BLaER1 treated with 17β-estradiol and CSF1 and Interleukin-3, amounts not matched to agents 10 nM and 100 nM (cell line): ENCODE measurements around the gene SCFD2.

ENCODE experiments used
- H3K27ac ChIP-seq, 11 experiments: shearing (Covaris generic); formaldehyde crosslinking; 2 replicates each; pipeline ENCODE4 v1.8.1; 2022
- H3K27me3 ChIP-seq, 11 experiments: shearing (Covaris generic); formaldehyde crosslinking; 2 replicates each; pipeline ENCODE4 v1.8.1; 2022
- H3K36me3 ChIP-seq, 11 experiments: shearing (Covaris generic); formaldehyde crosslinking; 2 replicates each; pipeline ENCODE4 v1.8.1; 2022
- H3K4me1 ChIP-seq, 10 experiments: shearing (Covaris generic); formaldehyde crosslinking; 2 replicates each; pipeline ENCODE4 v1.8.1; 2022
- H3K4me2 ChIP-seq, 11 experiments: shearing (Covaris generic); formaldehyde crosslinking; 2 replicates each; pipeline ENCODE4 v1.8.1; 2022
- H3K4me3 ChIP-seq, 10 experiments: shearing (Covaris generic); formaldehyde crosslinking; 2 replicates each; pipeline ENCODE4 v1.8.1; 2022
- H3K9ac ChIP-seq, 11 experiments: shearing (Covaris generic); formaldehyde crosslinking; 2 replicates each; pipeline ENCODE4 v1.8.1; 2022
- H3K9me3 ChIP-seq, 11 experiments: shearing (Covaris generic); formaldehyde crosslinking; replicated peaks in 1 of 11; 2 replicates each; pipeline ENCODE4 v1.8.1; 2022
- H4K20me1 ChIP-seq, 11 experiments: shearing (Covaris generic); formaldehyde crosslinking; 2 replicates each; pipeline ENCODE4 v1.8.1; 2022
- Cebpa-rat ChIP-seq, 11 experiments: shearing (Covaris generic); IDR thresholded peaks; 2 replicates each; pipeline ENCODE4 v1.8.1; 2022

Gene SCFD2

DNA sequence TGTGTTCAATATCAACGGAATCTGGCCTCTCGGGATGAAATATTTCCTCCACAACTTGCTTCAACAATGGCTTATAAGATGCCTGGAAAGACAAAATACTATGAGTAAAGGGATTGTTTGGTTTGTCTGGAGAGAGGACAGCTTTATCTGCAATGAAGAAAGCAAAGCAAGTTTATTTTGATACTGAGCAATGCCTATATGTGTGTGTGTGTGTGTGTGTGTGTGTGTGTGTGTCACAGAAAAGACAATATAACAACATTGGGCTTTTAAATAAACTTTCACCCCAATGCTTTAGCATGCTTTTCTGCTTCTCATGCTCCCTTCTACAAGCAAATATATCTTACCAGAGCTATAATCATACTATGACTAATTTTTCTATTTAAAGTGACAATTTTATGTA, 458.4 kb downstream of the SCFD2 start:
- Histone ChIP-seq H3K4me3 (no peak overlapping the region), H4K20me1 (no peaks in the 10 kb centered on the region; a peak in 1 of 22 replicates), H3K36me3 (peaks cover 4 to 46% (median 18%) of the 10 kb centered on the region in 11 experiments; a peak in 16 of 22 replicates), H3K9ac (no peak overlapping the region), H3K4me2 (no peak overlapping the region), H3K9me3 (peaks cover 0 to 3% (median 0%) of the 10 kb centered on the region in 11 experiments; a peak in 2 of 22 replicates), H3K27ac (no peak overlapping the region), H3K27me3 (no peaks in the 10 kb centered on the region), H3K4me1 (no peaks in the 10 kb centered on the region; a peak in 1 of 20 replicates)
- no peak for TF ChIP-seq Cebpa-rat (IDR thresholded peaks at IDR 0.05)

- no peak overlapping the region for H3K4me2 ChIP-seq
- no peak for TF ChIP-seq Cebpa-rat (IDR thresholded peaks at IDR 0.05)
- no peak overlapping the region for H3K9ac ChIP-seq
- H3K27me3 ChIP-seq = no peaks in the 10 kb centered on the region
- H3K9me3 ChIP-seq = peaks cover 7 to 28% (median 22%) of the 10 kb centered on the region in 11 experiments; a peak in 20 of 22 replicates
- peaks cover 4 to 58% (median 31%) of the 10 kb centered on the region in 11 experiments; a peak in 19 of 22 replicates for H3K36me3 ChIP-seq
- no peak overlapping the region for H3K4me3 ChIP-seq
- H3K4me1 ChIP-seq = peaks cover 0 to 16% (median 0%) of the 10 kb centered on the region in 10 experiments; a peak in 7 of 20 replicates
- H4K20me1 ChIP-seq = no peaks in the 10 kb centered on the region; a peak in 1 of 22 replicates
- H3K27ac ChIP-seq = no peak overlapping the region
Measured at GRCh38 chr4:52904421-52904820, 461.4 kb downstream of the SCFD2 start.

DNA sequence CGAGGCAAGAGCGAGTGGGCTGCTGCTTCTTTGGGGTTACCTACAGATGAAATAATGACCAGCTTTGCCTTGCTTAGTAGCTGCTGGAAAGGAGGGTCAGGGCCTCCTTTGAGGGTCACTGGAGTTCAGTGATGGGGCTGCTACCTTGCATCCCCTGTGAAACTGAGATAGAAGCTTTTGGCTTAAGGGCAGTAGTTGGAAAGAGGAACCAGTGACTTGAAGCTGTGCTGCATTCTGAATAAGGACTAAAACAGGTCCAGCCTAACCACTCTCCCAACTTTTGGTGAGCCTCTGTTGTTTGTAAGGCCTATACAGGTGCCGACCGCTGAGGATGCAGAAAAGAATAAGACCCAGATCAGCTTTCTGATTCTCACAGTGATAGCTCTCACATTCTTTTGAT, 462.6 kb downstream of the SCFD2 start:
- Histone ChIP-seq H3K27me3 (no peaks in the 10 kb centered on the region), H3K4me2 (no peak overlapping the region), H3K27ac (no peak overlapping the region), H3K9ac (no peak overlapping the region), H3K36me3 (peaks cover 4 to 58% (median 31%) of the 10 kb centered on the region in 11 experiments; a peak in 19 of 22 replicates), H3K4me3 (no peak overlapping the region), H3K4me1 (peaks cover 0 to 16% (median 0%) of the 10 kb centered on the region in 10 experiments; a peak in 7 of 20 replicates), H3K9me3 (peaks cover 7 to 29% (median 22%) of the 10 kb centered on the region in 11 experiments; a peak in 20 of 22 replicates), H4K20me1 (no peaks in the 10 kb centered on the region; a peak in 1 of 22 replicates)
- TF ChIP-seq Cebpa-rat (IDR thresholded peaks at IDR 0.05) = no peak

DNA sequence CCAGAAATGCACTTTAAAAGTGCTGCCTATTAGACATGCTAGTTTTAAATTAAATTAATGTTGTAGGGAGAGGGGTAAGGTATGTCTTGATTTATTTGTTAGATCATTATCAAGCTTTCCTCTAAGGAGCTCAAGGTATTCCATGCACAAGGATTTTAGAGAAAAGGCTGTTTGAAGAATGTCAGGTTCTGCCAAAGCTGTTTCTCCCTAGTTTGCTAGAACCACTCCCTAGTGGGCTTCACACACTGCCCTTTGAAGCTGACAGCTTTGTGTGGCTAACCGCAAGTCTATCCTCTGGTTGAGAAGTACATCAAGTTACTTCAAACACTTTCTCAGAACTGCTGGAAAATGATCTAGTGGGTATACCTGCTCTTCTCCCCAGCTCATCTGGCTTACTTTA, 471.4 kb downstream of the SCFD2 start:
- TF ChIP-seq Cebpa-rat (IDR thresholded peaks at IDR 0.05) = no peak
- H3K9me3 ChIP-seq = peaks cover 0 to 5% (median 0%) of the 10 kb centered on the region in 11 experiments; a peak in 2 of 22 replicates
- H3K27me3 ChIP-seq = no peaks in the 10 kb centered on the region
- H3K4me2 ChIP-seq = peak overlapping the region in 4 of 11 experiments; percentile 3 to 29 (median 18); a peak in 6 of 22 replicates
- no peaks in the 10 kb centered on the region for H4K20me1 ChIP-seq
- no peak overlapping the region for H3K4me3 ChIP-seq
- H3K27ac ChIP-seq = no peak overlapping the region
- H3K9ac ChIP-seq = no peak overlapping the region
- H3K36me3 ChIP-seq = peaks cover 0 to 8% (median 0%) of the 10 kb centered on the region in 11 experiments; a peak in 1 of 22 replicates
- H3K4me1 ChIP-seq = peaks cover 0 to 16% (median 6%) of the 10 kb centered on the region in 10 experiments; a peak in 5 of 20 replicates

DNA sequence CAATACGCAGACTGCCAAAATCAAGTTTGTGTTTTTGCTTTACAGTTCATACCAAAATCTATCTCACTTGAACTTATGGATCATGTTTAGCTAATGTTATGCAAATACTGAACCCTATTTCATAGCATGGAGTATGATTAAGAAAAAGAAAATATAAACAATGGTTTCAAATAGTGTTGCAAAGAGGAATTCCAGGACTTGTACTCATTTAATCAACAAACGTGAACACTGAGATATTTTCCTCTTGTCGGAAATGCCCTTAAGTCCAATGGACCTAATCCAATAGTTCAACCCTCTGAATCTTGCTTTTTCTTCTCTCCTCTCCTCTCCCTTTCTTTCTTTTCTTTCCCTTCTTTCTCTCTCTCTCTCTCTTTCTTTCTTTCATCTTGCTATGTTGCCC, 473.0 kb downstream of the SCFD2 start:
- peaks cover 0 to 11% (median 0%) of the 10 kb centered on the region in 11 experiments; a peak in 5 of 22 replicates for H3K9me3 ChIP-seq
- H3K4me3 ChIP-seq = no peak overlapping the region
- no peak overlapping the region for H3K9ac ChIP-seq
- H4K20me1 ChIP-seq = no peaks in the 10 kb centered on the region
- H3K4me2 ChIP-seq = no peak overlapping the region
- no peak overlapping the region for H3K27ac ChIP-seq
- no peak for TF ChIP-seq Cebpa-rat (IDR thresholded peaks at IDR 0.05)
- H3K4me1 ChIP-seq = peaks cover 0 to 16% (median 6%) of the 10 kb centered on the region in 10 experiments; a peak in 5 of 20 replicates
- no peaks in the 10 kb centered on the region for H3K27me3 ChIP-seq
- H3K36me3 ChIP-seq = peaks cover 0 to 9% (median 0%) of the 10 kb centered on the region in 11 experiments; a peak in 2 of 22 replicates

GRCh38 chr4:52891743-52892142, 474.1 kb downstream of the SCFD2 start:
- peaks cover 0 to 17% (median 8%) of the 10 kb centered on the region in 11 experiments; a peak in 14 of 22 replicates for H3K36me3 ChIP-seq
- TF ChIP-seq Cebpa-rat (IDR thresholded peaks at IDR 0.05) = no peak
- H3K4me1 ChIP-seq = peaks cover 0 to 16% (median 6%) of the 10 kb centered on the region in 10 experiments; a peak in 5 of 20 replicates
- H3K9me3 ChIP-seq = peaks cover 9 to 21% (median 10%) of the 10 kb centered on the region in 11 experiments
- no peaks in the 10 kb centered on the region for H3K27me3 ChIP-seq
- no peak overlapping the region for H3K9ac ChIP-seq
- H3K4me3 ChIP-seq = no peak overlapping the region
- H3K27ac ChIP-seq = no peak overlapping the region
- H4K20me1 ChIP-seq = no peaks in the 10 kb centered on the region
- peak overlapping the region in 2 of 11 experiments; percentile 7 to 18; a peak in 1 of 22 replicates for H3K4me2 ChIP-seq

- Histone ChIP-seq H4K20me1 (no peaks in the 10 kb centered on the region), H3K4me1 (peaks cover 0 to 16% (median 6%) of the 10 kb centered on the region in 10 experiments; a peak in 5 of 20 replicates), H3K27me3 (no peaks in the 10 kb centered on the region), H3K4me2 (no peak overlapping the region), H3K9ac (no peak overlapping the region), H3K4me3 (no peak overlapping the region), H3K27ac (no peak overlapping the region), H3K9me3 (peaks cover 21 to 34% (median 23%) of the 10 kb centered on the region in 11 experiments), H3K36me3 (peaks cover 5 to 30% (median 20%) of the 10 kb centered on the region in 11 experiments; a peak in 21 of 22 replicates)
- TF ChIP-seq Cebpa-rat (IDR thresholded peaks at IDR 0.05) = no peak
Measured at GRCh38 chr4:52890521-52890791, 475.4 kb downstream of the SCFD2 start.

GRCh38 chr4:52889778-52890520, 475.9 kb downstream of the SCFD2 start:
- TF ChIP-seq Cebpa-rat (IDR thresholded peaks at IDR 0.05) = no peak
- Histone ChIP-seq H4K20me1 (no peaks in the 10 kb centered on the region), H3K27ac (no peak overlapping the region), H3K27me3 (no peaks in the 10 kb centered on the region), H3K9ac (no peak overlapping the region), H3K4me1 (peaks cover 0 to 17% (median 6%) of the 10 kb centered on the region in 10 experiments; a peak in 10 of 20 replicates), H3K36me3 (peaks cover 5 to 34% (median 22%) of the 10 kb centered on the region in 11 experiments; a peak in 21 of 22 replicates), H3K4me2 (no peak overlapping the region), H3K4me3 (no peak overlapping the region), H3K9me3 (peaks cover 21 to 38% (median 26%) of the 10 kb centered on the region in 11 experiments)

- no peak overlapping the region for H3K4me3 ChIP-seq
- no peak overlapping the region for H3K4me2 ChIP-seq
- TF ChIP-seq Cebpa-rat (IDR thresholded peaks at IDR 0.05) = no peak
- no peak overlapping the region for H3K9ac ChIP-seq
- H3K9me3 ChIP-seq = peaks cover 21 to 38% (median 26%) of the 10 kb centered on the region in 11 experiments
- H3K27ac ChIP-seq = no peak overlapping the region
- H3K4me1 ChIP-seq = peaks cover 0 to 17% (median 7%) of the 10 kb centered on the region in 10 experiments; a peak in 16 of 20 replicates
- no peaks in the 10 kb centered on the region for H3K27me3 ChIP-seq
- H4K20me1 ChIP-seq = no peaks in the 10 kb centered on the region
- peaks cover 5 to 34% (median 22%) of the 10 kb centered on the region in 11 experiments; a peak in 21 of 22 replicates for H3K36me3 ChIP-seq
Measured at GRCh38 chr4:52889354-52889753, 476.5 kb downstream of the SCFD2 start.
